ENCODE results near the gene EXOC2.

Gene EXOC2

DNA sequence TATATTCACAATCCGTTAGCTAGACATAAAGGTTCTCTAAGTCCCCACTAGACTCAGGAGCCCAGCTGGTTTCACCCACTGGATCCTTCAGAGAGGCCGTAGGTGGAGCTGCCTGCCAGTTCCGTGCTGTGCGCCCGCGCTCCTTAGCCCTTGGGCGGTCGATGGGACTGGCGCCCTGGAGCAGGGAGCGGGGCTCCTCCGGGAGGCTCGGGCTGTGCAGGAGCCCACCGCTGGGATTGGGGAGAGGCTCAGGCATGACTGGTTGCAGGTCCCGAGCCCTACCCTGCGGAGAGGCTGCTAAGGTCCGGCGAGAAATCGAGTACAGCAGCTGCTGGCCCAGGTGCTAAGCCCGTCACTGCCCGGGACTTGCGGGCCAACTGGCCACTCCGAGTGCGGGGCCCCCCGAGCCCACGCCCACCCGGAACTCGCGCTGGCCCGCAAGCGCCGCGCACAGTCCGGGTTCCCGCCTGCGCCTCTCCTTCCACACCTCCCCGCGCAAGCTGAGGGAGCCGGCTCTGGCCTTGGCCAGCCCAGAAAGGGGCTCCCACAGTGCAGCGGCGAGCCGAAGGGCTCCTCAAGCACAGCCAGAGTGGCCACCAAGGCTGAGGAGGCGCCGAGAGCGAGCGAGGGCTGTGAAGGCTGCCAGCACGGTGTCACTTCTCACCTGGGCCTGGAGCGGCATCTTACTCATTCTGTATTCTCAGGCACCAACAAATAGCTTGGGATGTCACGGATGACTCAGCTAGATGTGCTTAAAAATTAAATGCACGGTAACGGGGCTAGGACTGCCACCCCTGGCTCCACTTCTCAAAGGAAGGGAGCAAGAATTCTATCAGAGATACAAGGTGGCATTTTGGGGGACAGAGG lies 257.3 kb downstream of the EXOC2 start:
- no peak overlapping the region for H3K9ac ChIP-seq (ENCODE audit: low read length)
- peak overlapping the region; percentile 4 for H3K4me3 ChIP-seq (ENCODE audit: low read length)
- H3K4me1 ChIP-seq (ENCODE audit: control insufficient read depth, insufficient read depth, low read length), result peaks cover 28% of the 10 kb centered on the region
- no peak for DNase-seq (ENCODE audit: low read depth)
- no peaks in the 10 kb centered on the region for H3K36me3 ChIP-seq (ENCODE audit: control insufficient read depth, insufficient read depth, low read length, severe bottlenecking)
- no peaks in the 10 kb centered on the region for H3K9me3 ChIP-seq (ENCODE audit: control insufficient read depth, low read length)
- H3K27me3 ChIP-seq (replicated peaks; ENCODE audit: control insufficient read depth, insufficient read depth, low read length), result no peaks in the 10 kb centered on the region
